RCC 7860 (cell line): ENCODE measurements around the gene DYNC2H1.
"Not testable (repeated sequence)": the region's sequence is repeated elsewhere in the genome, so short reads cannot be mapped to it uniquely, and the experiment has no call there.

ENCODE experiments used
- DNase-seq: peaks from one replicate; pipeline ENCODE4 v3.0.0-alpha.2; 2015; ENCODE audit warnings: low spot score
- FAIRE-seq: peaks from 2 replicates; lab custom pipeline; 2012; peaks lifted over from hg19 to GRCh38; lab: Jason Lieb, UNC

DYNC2H1 gene

GRCh38 chr11:103112364-103112763, 3.1 kb downstream of the DYNC2H1 start:
- DNase-seq (no peak), FAIRE-seq (no peak)

DNA sequence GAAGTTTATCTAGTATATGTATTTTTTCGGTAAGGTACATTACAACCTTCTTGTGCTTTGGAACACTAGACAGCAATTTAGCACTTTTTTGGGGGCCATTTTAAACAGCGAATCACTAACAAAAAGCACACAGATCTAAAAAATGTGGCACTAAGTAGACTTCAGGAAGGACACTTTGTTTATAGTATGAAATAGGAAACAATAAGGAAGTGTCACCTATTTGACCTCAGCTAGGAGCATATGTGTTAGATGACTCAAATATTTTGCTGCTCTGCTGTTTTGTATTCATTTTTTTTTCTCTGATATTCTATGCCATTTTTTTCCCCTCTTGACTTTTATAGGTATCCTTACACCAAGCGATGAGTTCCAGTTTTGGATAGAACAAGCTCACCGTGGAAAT, 5.6 kb downstream of the DYNC2H1 start:
- DNase-seq = no peak
- no peak for FAIRE-seq

GRCh38 chr11:103125462-103125861, 16.2 kb downstream of the DYNC2H1 start:
- no peak for FAIRE-seq
- DNase-seq = no peak

DNA sequence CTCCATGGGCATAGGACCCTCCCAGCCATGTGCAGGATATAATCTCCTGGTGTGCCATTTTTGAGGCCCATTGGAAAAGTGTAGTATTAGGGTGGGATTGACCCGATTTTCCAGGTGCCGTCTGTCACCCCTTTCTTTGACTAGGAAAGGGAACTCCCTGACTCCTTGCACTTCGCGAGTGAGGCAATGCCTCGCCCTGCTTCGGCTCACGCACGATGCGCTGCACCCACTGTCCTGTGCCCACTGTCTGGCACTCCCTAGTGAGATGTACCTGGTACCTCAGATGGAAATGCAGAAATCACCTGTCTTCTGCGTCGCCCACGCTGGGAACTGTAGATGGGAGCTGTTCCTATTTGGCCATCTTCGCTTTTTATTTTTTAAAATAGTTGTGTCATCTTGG, 32.8 kb downstream of the DYNC2H1 start:
- not testable (repeated sequence) for DNase-seq, FAIRE-seq

DNA sequence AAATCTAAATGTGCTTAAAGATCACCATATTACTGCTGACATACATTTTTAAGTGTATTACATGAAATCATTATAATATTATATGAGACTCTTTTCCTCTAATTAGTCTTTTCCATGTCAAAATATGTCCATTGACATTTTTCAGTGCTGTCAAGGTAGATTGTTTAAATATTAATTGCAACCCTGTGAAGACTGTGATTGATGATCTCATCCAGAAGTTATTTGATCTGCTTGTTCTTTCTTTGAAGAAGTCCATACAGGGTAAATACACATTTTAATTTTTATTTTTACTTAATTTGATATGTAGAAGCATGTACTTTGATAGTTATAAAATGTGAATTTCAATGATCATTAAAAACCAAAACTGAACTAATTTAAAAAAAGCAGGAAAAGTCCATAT, 38.4 kb downstream of the DYNC2H1 start:
- DNase-seq (no peak), FAIRE-seq (peak; percentile 4)

- no peak for DNase-seq
- FAIRE-seq = no peak
Measured at GRCh38 chr11:103157542-103157941, 48.3 kb downstream of the DYNC2H1 start.

DNA sequence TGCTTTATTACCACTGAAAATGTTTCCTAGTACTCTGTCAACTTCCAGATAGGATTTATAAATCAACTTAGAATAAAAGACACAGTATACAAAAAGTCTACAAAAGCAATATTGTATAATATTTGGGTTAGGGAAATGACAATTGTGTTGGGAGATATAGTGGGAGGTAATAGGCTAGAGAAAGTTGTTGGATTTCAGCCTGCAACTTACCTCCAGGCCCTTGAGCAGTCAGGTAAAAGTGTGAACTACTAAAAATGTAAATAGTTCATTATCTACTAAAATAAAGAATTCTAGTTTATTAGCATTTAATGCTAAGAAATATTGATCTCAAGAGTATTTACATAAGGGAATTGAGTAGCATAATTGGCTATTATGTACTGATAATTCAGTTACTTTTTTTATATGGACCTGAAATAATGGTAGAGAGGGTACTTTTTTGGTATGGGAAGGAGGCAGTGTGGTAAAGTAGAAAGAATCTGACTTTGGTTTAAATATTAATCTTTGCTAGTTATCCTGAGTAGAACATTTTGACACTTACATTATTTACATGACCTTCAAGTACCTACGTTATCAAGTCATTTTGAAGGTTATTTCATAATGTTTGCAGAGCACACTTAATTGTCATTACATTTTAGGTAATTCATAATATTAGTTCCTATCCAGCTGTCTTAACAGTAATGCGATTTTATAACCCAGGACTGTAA, 55.0 kb downstream of the DYNC2H1 start:
- DNase-seq = no peak
- FAIRE-seq = no peak

- FAIRE-seq = no peak
Measured at GRCh38 chr11:103167166-103167565, 57.9 kb downstream of the DYNC2H1 start.

DNA sequence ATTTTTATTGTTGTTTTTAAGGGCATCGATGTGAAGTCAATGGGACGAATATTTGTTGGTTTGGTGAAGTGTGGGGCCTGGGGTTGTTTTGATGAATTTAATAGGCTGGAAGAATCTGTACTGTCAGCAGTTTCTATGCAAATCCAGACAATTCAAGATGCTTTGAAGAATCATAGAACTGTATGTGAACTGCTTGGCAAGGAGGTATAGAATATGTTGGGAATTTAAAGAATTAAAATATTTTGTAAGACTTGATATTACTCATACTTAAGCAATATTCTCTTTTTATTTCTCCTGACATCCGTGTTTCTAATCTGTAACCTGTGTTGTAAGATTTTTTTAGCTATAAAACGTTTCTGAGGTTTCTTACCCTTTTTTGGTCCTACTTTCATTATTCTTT, 61.6 kb downstream of the DYNC2H1 start:
- DNase-seq = no peak

More at GRCh38 chr11:103167166-103167565, 57.9 kb downstream of the DYNC2H1 start:
- DNase-seq = no peak

DNA sequence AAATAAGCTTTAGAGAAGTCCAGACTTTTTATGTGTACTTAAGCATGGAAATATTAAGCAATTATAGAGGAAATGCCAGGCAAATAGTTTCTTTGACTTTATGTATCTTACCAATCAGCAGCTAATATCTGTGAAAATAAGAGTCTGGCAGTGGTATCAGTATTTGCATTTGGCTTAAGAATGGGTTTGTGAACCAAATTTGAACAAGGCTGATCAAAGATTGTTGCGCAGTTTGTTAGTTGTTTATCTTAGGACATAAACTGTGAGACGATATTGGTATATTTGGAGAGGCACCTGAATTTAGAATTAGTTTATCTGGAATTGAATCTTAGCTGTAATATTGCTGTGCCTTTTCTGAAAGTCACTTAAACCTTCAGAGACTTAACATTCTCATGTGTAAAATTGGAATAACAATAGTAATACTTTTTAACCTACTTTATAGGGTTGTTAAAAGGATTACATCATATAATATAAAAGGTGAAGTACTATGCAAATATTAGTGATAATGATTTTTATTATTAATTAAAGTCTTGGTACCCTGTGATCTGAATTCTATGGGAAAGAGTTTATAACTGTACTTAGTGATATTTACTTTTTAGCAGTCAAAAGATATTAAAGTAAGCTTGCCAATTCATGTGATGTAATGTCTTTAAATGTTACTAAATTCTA, 66.4 kb downstream of the DYNC2H1 start:
- DNase-seq (no peak), FAIRE-seq (no peak)

More for the DNA sequence above, 61.6 kb downstream of the DYNC2H1 start:
- FAIRE-seq = no peak

DNA sequence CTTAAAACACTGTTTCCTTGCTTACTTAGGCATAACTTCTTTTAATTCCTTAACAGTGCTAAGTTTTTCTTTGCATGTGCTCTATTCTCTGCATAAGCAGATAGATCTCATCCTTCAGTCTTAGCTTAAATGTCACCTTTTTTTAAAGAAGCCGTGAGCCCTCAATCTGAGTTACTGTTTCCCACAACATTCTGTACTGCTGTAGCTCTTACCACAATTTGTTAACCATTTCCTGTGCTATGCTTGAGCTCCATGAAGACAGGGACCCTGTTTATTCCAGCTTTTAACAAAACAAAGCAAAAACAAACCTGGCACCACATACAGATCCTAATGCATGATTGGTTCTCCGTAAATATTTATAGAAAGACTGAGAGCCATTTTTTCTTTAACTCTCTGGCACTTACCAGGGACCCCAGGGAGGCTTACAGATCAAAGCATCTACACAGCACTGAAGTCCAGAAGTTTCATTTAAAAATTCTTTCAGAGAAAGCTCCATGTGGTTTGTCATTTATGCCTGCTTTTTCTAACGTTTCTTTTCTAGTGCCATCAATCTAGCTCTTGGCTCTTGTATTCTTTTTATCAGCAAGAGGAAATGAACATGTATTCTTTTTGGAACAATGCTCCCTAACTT, 74.9 kb downstream of the DYNC2H1 start:
- DNase-seq (no peak), FAIRE-seq (no peak)

DNA sequence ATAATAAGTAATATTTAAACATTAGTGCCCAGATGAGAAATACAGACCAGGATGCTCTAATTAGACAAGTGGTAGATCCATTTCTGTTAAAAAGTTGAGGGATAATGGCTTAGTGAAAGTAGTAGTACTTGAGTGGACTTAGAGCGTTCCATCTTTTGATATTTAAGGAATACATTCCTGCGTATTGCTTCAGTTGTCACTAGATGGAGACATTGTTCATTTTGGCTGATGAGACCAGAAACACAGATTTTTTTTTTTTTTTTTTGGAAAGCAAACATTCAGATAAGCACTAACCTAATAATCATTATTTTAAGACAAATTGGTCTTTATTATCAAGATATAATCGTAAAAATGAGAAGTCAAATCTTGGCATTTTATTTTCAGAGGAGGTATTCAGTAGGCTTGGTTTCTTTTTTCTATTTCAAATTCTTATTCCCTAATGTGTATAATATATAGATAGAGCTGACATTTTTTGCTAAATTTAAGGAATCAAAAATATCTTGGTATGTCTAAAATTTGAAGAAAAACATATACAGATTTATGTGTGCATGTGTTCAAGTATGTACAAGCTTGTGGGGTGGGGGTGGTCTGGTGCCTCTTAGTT, 92.9 kb downstream of the DYNC2H1 start:
- FAIRE-seq = peak; percentile 45
- peak; percentile 17 for DNase-seq

GRCh38 chr11:103210543-103210942, 101.3 kb downstream of the DYNC2H1 start:
- DNase-seq (no peak), FAIRE-seq (no peak)

DNA sequence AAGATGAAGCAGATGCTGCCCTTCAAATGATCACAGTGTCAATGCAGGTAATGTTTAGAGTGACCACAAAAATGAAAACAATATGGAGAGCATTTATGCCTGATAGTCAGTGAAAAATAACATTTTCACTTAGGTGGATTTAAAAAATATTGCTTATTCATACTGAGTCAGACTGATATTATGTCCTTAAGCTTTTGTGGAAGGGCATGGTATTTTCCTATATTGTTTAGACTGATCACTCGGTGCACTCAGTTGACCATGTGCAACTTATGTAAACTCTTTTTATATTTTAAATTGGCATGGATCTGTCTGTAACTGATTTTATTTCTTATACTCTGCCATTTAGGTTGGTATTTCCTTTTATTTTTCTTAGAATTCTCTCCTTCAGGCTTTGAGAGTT, 106.6 kb downstream of the DYNC2H1 start:
- no peak for FAIRE-seq
- no peak for DNase-seq

- FAIRE-seq = no peak
Measured at GRCh38 chr11:103220133-103220532, 110.9 kb downstream of the DYNC2H1 start.

GRCh38 chr11:103222806-103223205, 113.6 kb downstream of the DYNC2H1 start:
- FAIRE-seq (no peak), DNase-seq (no peak)

More at GRCh38 chr11:103220133-103220532, 110.9 kb downstream of the DYNC2H1 start:
- DNase-seq = no peak

DNA sequence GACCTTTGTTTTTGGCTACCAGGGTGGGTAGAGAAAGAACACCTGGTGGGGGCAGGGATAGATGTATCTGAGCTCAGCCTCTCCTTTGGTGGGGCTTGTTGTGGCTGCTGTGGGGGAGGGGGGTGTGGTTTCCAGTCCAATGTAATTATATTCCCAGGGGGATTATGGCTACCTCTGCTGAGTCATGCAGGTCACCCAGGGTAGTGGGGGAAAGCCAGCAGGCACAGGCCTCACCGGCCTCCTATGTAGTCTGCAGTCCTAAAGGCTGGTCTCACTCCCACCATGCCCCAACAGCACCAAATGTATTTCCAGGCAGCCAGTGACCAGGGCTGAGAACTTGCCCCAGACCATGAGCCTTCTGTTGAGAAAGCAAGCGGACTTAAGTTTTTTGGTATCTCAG, 119.6 kb downstream of the DYNC2H1 start:
- DNase-seq = no peak
- FAIRE-seq = no peak

DNA sequence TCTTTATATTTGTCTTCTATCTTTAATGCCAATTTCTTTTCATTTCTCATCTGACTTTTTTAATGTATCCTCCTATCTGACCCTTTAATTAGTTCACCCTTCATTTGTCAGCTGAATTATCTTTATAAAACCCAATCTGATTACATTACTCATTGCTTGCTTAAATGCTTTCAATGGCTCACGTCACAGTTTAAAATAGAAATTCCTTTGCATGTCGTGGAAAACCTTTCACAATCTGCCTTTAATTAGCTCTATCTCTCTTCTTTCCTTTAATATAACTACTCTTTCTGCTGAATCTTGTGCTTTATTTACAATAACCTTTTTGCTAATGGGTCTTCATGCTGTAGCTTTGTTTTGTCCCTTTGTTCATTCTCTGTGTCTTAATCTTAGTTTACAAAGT, 125.7 kb downstream of the DYNC2H1 start:
- FAIRE-seq (no peak), DNase-seq (no peak)

DNA sequence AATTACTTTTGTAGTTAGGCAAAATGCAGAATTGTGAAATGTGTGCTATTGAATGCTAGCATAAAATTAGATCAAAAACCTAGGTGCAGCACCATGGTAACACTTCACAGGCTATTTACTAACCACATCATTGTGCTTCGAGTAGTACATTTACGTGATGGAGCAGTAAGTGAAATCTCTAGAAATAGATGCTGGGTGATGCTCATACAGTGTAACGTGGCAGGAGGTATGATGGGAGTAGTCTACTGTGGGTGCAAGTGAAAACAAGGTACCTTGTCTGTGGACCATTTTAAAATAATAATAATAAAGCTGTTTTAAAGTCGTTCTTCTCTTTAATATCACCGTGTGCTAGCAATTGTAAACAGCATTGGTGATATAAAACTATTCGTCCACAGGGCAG, 132.3 kb downstream of the DYNC2H1 start:
- no peak for FAIRE-seq

GRCh38 chr11:103254123-103254522, 144.9 kb downstream of the DYNC2H1 start:
- DNase-seq = no peak
- no peak for FAIRE-seq

More for the DNA sequence above, 132.3 kb downstream of the DYNC2H1 start:
- no peak for DNase-seq

DNA sequence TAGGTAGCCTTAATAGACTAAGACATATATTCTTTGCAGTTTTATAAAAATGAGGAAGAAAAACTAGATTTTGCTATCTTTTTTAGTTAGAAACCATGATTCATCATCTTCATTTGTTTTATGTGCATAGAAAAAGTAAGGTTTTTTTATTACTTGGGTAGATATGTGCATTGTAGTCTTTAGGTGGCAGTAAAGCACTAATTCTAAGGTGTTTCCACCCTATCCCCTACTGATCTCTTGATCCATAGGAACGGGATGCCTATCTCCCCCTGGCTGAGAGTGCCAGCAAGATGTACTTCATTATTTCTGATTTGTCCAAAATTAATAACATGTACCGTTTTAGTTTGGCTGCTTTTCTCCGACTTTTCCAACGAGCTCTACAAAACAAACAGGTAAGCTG, 148.1 kb downstream of the DYNC2H1 start:
- FAIRE-seq (peak; percentile 33), DNase-seq (peak; percentile 19)
